Measurements from ENCODE around the gene ARHGAP22.
A peak's percentile ranks its signal among the peaks of the same experiment; 100 is the strongest.

The ARHGAP22 gene

DNA sequence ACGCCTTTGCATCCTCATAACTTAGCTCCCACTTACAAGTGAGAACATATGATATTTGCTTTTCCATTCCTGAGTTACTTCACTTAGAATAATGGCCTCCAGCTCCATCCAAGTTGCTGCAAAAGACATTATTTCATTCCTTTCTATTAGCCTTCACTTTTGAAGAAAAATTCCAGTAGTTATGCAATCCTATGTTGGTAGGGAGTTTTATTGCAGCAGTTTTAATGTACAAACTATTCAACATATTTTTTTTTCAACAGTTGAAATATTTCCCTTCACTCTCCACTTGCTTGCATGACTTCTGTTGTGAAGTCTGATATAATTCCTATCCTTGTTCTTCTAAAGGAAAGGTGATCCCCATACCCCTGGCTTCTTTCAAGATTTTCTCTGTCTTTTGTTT, 27.3 kb upstream of the ARHGAP22 start:
- DNase-seq: no peak

- peak; percentile 8 for DNase-seq
Observed at GRCh38 chr10:48627984-48628609, 23.2 kb upstream of the ARHGAP22 start.

- DNase-seq: no peak
Observed at GRCh38 chr10:48626986-48627731, 22.3 kb upstream of the ARHGAP22 start.

DNA sequence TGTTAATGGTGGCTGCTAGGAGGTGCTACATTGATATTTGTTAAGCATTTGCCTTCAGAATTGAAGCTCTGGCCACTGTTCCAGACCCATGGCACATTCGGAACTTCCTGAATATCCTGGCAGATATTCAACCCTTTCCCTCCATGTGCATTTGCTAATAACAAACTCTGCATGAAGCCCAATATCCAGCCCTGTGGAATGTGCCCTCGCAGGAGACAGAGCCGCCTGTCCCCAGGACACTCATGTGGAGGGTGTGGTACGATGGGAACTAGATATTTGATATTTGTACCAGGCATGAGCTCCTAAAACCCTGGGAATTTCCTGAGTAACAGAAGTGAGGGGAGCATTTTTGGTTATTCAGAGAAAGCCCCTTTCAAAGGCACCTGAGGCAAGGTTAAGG, 21.6 kb upstream of the ARHGAP22 start:
- DNase-seq: no peak

DNA sequence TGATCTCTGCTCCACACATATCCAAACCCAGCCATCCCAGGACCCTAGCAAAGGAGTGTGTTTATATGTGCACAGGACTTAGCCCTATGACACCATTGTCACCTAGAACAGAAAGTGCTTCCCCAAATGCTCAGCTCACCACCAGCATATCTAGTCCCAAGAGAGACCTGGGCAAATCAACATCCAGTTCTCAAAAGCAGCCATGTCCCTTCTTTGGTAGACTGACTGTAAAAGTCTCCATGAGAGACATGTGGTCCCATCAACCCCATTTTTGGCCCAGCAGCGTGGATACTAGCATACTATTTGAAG, 20.9 kb upstream of the ARHGAP22 start:
- no peak for DNase-seq

GRCh38 chr10:48623607-48624132, 18.8 kb upstream of the ARHGAP22 start:
- no peak for DNase-seq

DNA sequence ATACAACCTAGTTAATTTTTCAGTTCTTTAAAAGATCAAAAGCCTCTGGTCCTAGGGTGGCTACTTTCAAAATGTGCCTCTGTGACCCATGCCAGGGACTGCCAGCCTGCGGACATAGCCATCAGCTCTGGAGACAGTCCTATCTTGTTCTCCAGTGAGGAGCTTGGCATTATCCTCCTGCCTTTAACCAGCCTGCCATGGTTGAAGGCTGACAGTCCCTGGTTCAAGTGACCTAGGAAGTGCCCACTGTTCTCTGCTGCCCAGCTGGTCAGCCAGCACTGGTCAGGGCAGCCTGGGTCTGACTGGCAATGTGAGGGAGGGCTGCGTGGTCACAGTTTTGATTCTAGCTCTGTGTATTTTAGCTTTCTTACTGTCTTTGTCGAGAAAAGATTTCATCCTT, 18.1 kb upstream of the ARHGAP22 start:
- no peak for DNase-seq

- no peak for DNase-seq
Observed at GRCh38 chr10:48620719-48621118, 15.8 kb upstream of the ARHGAP22 start.

- no peak for DNase-seq
Observed at GRCh38 chr10:48616436-48616835, 11.6 kb upstream of the ARHGAP22 start.

DNA sequence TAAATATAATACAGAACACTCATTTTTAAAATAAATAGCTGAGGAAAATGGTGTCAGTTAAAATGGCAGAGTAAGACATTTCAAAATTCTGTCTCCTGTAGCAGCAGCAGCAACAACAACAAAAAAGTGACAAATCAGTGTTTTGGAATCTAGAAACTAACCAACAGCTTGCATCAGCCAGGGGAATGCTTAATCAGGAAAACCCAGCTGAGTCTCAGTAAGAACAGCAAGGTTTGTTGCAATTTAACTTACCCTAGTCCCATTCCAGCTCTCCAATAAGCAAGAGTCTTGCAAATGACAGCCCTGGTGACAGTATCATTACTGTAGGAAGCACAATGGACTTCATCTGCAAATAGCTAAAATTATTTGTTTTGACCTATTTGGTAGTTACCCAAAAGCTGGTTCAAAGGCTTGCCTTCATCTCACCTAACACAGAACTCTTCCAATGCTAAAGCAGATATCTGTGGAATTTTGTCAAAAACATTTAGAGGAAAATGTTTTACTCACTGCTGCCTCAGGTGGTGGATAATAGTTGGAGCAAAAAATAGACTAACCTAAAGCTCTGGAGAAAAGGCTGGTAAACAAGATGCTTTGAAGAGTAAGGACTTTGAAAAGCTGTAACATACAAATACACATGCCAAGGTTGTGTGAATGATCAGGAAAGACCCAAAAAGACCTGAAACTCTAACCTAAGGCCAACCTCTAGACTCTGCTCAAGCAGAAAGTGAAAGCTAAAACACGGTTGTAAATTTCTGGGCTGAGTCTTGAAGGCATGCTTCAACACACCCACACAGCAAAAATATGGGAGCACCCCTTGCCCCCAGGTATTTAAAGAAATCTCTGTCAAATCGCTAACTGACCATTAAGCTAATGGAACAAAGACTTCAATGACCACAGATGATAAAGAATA, 9.9 kb upstream of the ARHGAP22 start:
- peak; percentile 19 for DNase-seq

DNA sequence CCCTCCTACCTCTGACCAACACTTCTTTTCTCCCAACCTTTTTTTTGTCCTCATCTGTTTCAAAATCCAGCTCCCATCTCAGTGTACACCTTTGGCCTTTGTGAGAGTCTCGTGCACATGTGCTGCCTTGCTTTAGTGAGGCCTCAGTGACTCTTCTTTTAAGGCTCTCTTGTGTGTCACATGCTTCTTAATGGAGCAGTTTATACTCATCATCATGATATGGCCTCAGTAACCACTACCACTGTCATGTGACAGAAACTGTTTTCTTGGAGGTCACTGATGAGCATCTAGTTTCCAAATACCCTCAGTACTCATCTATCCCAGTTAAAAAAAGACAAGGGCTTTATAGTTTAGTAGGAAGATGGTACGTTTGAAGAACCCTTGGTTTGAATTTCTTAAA, 8.1 kb upstream of the ARHGAP22 start:
- DNase-seq: no peak

GRCh38 chr10:48612236-48612943, 7.5 kb upstream of the ARHGAP22 start:
- DNase-seq: no peak

DNA sequence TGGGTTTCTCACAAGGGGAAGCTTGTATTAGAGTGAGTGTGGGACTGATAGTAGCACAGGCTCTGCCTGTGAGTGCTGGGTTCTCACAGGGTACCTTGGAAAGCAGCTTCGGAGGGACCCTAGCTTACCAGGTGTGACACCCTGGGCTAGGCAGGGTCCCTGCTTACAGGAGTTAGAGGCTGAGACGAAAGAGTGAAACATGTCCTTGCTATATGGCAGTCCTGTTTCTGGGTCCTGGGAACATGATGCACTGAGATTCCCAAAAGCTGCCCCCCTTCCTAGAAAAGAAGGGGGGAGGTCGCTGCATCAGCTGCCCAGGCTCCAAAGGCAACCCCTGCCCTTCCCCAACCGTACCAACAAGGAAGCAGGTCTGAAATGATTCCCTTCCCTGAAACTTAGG, 6.3 kb upstream of the ARHGAP22 start:
- no peak for DNase-seq

GRCh38 chr10:48610585-48611093, 5.8 kb upstream of the ARHGAP22 start:
- DNase-seq: no peak

- no peak for DNase-seq
Observed at GRCh38 chr10:48609899-48610584, 5.2 kb upstream of the ARHGAP22 start.

GRCh38 chr10:48609441-48609840, 4.6 kb upstream of the ARHGAP22 start:
- DNase-seq: no peak

- no peak for DNase-seq
Observed at GRCh38 chr10:48608976-48609375, 4.1 kb upstream of the ARHGAP22 start.

DNA sequence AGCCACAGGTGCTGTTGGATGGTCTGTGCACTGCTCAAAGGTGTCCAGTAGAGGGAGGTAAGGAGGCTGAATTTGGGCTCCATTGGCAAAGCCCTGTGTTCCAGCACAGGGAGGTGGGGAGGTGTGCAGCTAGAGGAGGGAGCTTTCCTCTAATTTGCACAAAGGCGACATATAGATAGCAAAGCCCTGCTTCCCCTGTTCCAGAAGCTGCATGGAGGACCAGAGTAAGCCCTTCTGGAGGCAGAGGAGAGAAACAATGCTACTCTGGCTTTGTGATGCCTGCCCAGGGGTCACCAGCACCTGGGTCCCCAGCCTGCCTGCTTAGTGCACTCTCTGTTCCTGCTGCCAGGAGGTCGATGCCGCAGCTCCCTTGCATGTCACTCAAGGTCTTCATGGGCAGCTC, 3.4 kb upstream of the ARHGAP22 start:
- DNase-seq: peak; percentile 72

DNA sequence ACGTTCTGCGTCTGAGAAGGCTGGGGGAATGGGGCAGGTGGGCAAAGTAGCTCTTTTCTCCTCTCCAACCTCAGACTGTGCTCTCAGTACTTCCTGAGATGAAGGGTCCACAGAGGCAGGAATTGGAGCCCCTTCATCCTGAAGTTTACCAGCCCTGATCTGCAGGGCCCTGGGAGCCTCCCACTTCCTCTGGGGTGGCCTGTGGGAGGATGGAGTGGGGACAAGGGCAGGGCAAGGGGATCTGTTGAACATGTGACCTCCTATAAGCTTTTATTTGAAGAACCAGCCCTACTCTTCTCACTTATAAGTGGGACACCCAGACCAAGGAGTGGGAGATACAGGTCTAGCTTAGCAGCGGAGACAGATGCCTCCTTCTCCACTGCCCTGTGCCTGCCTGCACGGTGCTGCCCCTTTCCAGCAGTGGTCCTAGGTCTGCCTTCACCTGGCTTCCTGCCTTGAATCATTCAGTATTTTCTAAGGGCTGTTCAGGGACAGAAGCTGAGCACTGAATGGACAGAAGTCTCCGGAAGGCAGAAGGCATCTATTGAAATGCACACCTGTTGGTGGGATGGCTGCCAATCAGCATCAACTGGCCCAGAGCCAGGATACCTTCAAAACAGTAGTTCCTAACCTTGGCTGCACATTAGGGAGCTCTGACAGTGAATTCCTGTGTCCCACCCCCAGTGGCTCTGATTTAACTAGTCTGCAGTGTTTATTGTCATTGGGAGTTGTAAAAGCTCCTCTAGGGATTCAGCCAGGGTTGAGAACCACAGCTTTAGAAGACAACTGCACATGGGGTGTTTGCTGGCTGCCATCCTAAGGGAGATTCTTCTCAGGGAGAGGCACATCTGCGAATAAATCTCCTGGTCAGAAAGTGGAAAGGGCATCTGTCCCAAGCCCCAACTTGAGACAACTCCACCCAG, 2.7 kb upstream of the ARHGAP22 start:
- DNase-seq: no peak

- DNase-seq: no peak
Observed at GRCh38 chr10:48606530-48607355, 1.9 kb upstream of the ARHGAP22 start.
